Progenitor cell of endocrine pancreas (in vitro differentiated cells): Measurements from ENCODE around the gene XPOT. TPM values are rescaled to one million over a fixed set of nuclear protein-coding genes. Genes with fewer than 3 reads are reported as not detected.
A peak's percentile ranks its signal among the peaks of the same experiment; 100 is the strongest.

Source experiments
- DNase-seq: peaks from one replicate; pipeline ENCODE4 v3.0.0; 2021; ENCODE audit warnings: low spot score; ENCODE audit not compliant: unreplicated experiment
- H3K27ac Mint-ChIP-seq: 2 replicates; pipeline ENCODE4 v1.8.0; 2021; ENCODE audit warnings: mild to moderate bottlenecking, moderate library complexity, mixed read lengths
- H3K27me3 Mint-ChIP-seq: 2 replicates; pipeline ENCODE4 v1.8.0; 2021; ENCODE audit warnings: mixed read lengths
- H3K36me3 Mint-ChIP-seq: 2 replicates; pipeline ENCODE4 v1.8.0; 2022; ENCODE audit warnings: mixed read lengths; ENCODE audit not compliant: insufficient read depth
- H3K4me1 Mint-ChIP-seq: 2 replicates; pipeline ENCODE4 v1.8.0; 2021; ENCODE audit warnings: low read depth, mixed read lengths
- H3K4me3 Mint-ChIP-seq: 2 replicates; pipeline ENCODE4 v1.8.0; 2021; ENCODE audit warnings: low read depth, mild to moderate bottlenecking, moderate library complexity, mixed read lengths
- H3K9me3 Mint-ChIP-seq: 2 replicates; pipeline ENCODE4 v1.8.0; 2021; ENCODE audit warnings: low read depth, mixed read lengths
- total RNA-seq: library from RNA; stranded (reverse); gene quantifications from 2 replicates; pipeline ENCODE4 v1.2.1, GENCODE V29; 2021
- TF ChIP-seq, protein P1 (sequence below): fragments of 200-600 bp; sonication (generic); IDR thresholded peaks from one replicate; pipeline ENCODE4 v1.5.0; 2021; ENCODE audit warnings: antibody characterized with exemption, mild to moderate bottlenecking; ENCODE audit not compliant: unreplicated experiment

The XPOT gene
- total RNA-seq, 1 donor from 2014 or later = 65.4 TPM

GRCh38 chr12:64450711-64451486 lies 46.7 kb downstream of the XPOT start:
- H3K4me1 Mint-ChIP-seq = peaks cover 20% of the 10 kb centered on the region

DNA sequence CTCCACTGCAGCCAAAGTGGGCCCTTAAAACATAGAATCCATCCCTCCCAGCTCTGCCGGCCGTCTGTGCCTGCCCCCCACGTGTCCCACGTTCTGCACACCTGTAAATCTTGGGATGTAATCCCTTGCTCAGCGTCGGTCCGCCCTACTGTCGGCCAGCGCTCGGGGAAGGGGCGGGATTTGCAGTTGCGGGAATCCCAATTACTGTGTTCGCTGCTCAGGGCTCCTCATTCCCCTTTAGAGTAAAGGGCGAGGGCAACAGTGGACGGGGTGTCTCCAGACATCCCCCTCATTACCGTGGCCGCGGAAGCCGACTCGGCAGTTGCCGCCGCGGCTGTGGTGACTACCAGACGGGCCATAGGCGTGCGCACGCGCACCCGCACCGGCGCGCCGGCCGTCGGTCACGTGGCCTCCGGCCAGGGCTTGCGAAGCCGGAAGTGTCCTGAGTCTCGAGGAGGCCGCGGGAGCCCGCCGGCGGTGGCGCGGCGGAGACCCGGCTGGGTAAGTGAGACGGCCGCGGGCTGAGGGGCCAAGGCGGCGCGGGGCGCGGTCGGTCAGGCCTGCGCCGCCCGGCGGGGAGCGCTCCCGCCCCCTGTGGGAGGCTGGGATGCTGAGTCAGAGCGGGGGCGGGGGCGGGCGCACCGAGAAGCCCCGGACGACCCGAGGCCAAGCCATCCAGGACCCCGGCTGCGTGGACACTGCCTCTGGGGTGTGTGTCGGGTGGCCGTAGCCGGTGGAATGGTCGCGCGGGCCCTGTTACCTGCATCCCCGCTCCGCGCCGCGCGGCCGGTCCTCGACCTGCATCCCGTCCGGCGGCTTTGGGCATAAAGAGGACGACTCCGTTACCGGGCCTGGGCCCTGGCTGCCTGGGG lies 47.7 kb downstream of the XPOT start, which contains the start of gene TBK1:
TSS of gene TBK1 (plus strand) at position 434 of the 872 bp plus-strand sequence. CDS start 3,751 bp downstream, outside the sequence.
- H3K9me3 Mint-ChIP-seq = no peaks in the 10 kb centered on the region
- peak; percentile 87 for DNase-seq
- peak within 1 kb of the TSS; percentile 97 for H3K27ac Mint-ChIP-seq
- peak within 1 kb of the TSS; percentile 95 for H3K4me3 Mint-ChIP-seq
- no peaks in the 10 kb centered on the region for H3K27me3 Mint-ChIP-seq
- peaks cover 7% of the 10 kb centered on the region for H3K36me3 Mint-ChIP-seq
- H3K4me1 Mint-ChIP-seq = peaks cover 22% of the 10 kb centered on the region
- TF ChIP-seq, protein P1, sequence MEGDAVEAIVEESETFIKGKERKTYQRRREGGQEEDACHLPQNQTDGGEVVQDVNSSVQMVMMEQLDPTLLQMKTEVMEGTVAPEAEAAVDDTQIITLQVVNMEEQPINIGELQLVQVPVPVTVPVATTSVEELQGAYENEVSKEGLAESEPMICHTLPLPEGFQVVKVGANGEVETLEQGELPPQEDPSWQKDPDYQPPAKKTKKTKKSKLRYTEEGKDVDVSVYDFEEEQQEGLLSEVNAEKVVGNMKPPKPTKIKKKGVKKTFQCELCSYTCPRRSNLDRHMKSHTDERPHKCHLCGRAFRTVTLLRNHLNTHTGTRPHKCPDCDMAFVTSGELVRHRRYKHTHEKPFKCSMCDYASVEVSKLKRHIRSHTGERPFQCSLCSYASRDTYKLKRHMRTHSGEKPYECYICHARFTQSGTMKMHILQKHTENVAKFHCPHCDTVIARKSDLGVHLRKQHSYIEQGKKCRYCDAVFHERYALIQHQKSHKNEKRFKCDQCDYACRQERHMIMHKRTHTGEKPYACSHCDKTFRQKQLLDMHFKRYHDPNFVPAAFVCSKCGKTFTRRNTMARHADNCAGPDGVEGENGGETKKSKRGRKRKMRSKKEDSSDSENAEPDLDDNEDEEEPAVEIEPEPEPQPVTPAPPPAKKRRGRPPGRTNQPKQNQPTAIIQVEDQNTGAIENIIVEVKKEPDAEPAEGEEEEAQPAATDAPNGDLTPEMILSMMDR = peak; percentile 24

More at GRCh38 chr12:64450711-64451486, 46.7 kb downstream of the XPOT start:
- TF ChIP-seq, protein P1 = no peak
- H3K27ac Mint-ChIP-seq = peak overlapping the region; percentile 97
- H3K27me3 Mint-ChIP-seq = no peaks in the 10 kb centered on the region
- DNase-seq = no peak
- no peaks in the 10 kb centered on the region for H3K9me3 Mint-ChIP-seq
- H3K4me3 Mint-ChIP-seq = peak overlapping the region; percentile 95
- H3K36me3 Mint-ChIP-seq = peaks cover 12% of the 10 kb centered on the region

DNA sequence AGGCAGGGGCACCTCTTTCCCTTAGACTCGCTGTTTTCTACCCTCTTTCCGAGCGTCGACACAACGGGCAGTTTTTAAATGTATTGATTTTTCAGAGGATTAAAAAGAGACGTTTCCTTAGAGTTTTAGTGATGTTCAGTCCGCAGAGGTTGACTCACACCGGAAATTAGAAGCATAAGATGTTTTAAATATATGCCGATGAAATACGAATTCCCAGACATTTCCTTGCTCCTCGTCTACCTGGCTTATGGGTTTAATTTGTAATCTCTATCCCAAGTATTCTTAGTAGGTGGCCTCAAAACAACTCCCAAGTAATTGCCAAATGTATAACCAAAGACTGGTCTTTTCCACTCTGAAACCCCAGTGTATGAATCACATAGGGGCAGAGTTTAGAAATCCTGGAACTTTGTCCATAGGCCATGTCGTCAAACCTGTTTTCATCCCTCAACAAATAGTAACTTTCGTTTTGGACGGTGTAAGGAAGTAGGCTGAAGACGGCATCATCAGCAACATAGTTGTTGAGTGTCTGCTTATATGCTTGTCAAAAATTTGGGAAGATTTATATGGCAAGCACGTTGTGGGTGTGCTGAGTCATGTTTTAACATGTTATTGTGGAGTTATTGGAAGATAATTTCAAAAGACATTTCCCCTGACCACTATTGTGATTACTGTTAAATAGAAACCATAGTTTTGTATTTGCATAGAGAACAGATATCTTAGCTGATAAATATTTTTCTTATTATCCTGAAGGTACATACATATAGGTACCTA lies 48.6 kb downstream of the XPOT start:
- Mint-ChIP-seq H3K27me3 (no peaks in the 10 kb centered on the region), H3K27ac (peak overlapping the region; percentile 97), H3K36me3 (peaks cover 6% of the 10 kb centered on the region), H3K9me3 (no peaks in the 10 kb centered on the region), H3K4me1 (peaks cover 24% of the 10 kb centered on the region), H3K4me3 (peak overlapping the region; percentile 90)
- TF ChIP-seq, protein P1 = no peak
- no peak for DNase-seq

GRCh38 chr12:64455506-64455905 lies 51.3 kb downstream of the XPOT start:
- Mint-ChIP-seq H3K27ac (no peak overlapping the region), H3K4me1 (peaks cover 23% of the 10 kb centered on the region), H3K36me3 (peaks cover 4% of the 10 kb centered on the region), H3K4me3 (no peak overlapping the region), H3K9me3 (no peaks in the 10 kb centered on the region), H3K27me3 (no peaks in the 10 kb centered on the region)
- TF ChIP-seq, protein P1 = no peak
- no peak for DNase-seq
